GDM1 (cell line): ENCODE data around the gene SARDH.
"Not testable (repeated sequence)": the region's sequence is repeated elsewhere in the genome, so short reads cannot be mapped to it uniquely, and the experiment has no call there.

ENCODE experiments used
- DNase-seq: peaks from one replicate; lab custom pipeline; 2025; lab: John Stamatoyannopoulos, UW

The SARDH gene

DNA sequence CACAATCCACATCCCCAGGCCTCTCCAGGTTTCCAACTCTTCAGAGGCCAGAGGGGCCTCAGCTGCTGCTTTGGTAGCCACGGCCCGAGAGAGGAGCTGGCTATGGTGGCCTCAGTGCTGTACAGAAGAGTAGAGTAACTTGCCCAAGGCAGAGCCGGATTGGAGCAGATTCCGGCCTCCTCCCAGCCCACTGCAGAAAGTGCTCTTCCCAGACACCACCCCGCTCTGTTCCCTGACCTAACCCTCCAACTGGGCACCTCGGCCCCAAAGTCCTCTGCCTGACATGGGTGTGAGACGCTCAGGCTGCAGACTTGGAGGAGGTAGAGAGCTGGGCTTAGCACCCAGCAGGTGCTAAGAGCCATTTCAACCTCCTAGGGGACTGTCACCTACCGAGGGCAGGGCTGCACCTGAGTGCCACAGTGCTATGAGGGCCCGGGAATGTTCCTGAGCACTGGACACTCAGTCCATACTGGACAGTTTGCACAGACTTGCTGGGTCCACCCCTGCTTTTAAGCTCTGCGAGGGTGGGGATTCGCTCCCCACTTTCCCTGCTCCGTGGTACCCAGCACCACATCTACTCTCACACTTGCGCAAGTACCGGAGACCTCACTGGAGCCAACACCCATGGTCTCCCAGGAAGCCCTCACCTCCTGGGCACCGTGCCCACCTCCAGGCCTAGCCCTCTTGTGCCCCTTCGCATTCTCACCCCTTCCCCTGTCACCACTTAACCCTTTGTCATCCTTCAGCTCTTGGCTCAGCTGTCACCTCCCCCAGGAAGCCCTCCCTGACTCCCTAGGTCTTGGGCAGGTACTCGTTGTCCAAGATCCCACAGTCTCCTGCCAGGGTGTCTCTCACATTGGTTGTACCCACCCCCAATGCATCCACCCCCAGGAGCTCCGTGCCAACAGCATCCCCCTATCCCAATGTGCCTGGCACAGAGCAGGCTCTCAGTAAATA lies 52.2 kb downstream of the SARDH start:
- no peak for DNase-seq

DNA sequence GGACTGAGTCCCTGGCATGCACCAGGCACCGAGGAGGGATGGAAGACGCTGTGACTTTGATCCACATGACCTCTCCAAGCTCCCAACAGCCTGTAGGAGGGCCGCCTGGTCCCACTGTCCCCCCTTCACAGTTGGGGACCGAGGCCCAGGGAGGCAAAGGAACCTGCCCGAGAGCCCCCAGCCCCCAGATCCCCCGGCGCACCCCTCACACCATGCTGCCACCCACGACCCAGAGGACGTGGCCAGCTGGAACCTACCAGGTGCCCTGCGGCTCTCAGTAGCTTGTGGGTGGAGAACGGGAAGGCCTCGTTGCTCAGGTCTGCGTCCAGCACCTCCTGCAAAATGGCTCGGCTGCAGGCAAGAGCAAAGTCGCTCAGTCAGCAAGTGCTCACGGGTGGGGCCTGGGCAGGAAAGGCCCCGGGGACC lies 53.2 kb downstream of the SARDH start:
- DNase-seq: no peak

DNA sequence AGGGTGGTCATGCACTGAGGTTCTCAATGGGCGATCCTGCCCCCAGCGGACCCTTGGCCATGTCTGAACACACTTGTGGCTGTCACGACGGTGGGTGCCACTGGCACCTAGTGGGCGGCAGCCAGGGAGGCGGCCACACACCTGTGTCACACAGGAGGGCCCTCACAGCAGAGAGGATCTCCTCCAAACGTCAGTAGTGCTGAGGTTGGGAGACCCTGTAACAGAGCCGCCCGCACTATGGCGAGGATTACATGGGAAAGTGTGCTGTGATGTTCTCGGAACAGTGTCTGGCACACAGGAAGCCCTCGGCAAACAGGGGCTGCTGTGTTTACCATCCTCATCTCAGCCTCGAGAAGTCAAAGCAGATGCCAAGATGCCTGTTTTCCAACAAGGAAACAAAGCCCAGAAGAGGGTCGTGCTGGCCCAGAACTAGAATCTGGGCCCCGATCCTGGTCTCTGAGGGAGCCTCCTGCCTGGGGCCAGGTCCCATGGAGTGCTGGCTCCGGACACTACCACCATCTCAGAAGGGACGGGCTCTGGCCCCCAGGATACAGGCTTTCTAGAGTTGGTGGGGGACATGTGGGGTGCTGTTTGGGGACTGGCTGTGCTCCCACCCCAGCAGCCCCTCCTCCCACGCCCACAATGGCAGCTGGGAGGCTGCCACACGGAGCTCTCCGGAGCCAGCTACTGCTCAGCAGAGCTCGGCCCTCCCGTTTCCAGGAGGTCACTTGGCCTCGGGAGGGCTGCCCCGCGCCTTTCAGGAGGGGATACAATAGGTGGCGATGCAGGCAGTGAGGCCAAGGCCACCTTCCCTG lies 53.8 kb downstream of the SARDH start:
- DNase-seq: no peak

DNA sequence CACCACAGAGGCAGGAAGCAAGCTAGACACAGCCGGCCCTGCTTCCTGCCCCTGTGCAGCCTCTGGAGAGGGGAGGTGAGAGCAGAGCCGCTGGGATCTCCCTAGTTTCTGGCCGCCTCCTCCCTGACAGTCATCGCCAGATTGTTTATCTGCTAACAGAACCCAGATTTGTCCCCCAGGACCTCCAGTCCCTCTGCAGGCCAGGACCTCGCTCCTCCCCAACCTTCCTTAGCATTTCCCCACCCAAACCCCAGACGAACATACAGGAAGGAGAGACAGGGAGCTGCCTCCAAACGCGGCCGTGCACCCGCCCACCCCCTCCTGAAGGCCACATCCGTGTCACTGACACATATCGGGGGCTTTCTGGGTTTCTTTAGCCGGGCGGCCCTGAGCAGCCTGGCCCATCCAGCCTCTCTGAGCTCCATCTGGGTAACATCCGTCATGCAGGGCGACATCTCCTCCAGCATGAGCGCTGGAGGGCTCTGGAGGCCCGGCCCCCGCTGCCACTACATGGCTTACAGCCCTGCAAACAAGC lies 54.5 kb downstream of the SARDH start:
- DNase-seq: no peak

DNA sequence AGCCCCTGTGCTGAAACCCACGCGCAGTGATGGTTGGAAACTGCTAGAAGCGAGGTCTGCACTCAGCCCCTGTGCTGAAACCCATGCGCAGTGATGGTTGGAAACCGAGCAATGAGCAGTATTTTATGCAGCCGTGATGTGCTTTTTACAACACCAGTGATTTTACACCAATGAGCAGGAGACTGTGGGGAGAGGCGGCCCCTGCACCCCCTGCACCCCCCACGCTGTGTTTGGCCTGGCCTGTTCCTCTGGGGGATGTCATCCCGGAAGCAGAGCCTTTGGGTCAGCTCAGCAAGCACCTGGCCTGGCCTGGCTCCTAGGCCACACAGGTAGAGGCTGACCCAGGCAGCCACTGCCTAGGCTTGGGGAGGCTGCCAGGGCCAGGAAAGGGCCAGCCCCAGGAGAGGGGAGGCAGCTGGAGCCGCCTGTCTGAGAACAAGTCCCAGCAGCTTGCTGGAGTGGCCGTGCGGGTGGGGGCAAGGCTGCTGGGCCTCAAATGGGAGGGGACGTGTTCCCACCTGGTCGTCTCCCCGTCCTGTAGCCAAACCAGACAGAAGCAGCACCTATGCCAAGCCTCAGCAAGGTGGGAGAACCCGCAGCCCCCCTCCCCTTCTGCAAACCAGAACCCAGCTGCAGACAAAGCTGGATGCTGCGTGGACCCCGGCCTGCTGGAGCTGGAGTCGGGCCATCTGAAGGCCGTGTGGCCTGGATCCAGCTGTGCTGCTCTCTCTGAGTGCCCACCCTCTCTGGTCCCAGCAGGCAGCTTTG lies 55.1 kb downstream of the SARDH start:
- no peak for DNase-seq

DNA sequence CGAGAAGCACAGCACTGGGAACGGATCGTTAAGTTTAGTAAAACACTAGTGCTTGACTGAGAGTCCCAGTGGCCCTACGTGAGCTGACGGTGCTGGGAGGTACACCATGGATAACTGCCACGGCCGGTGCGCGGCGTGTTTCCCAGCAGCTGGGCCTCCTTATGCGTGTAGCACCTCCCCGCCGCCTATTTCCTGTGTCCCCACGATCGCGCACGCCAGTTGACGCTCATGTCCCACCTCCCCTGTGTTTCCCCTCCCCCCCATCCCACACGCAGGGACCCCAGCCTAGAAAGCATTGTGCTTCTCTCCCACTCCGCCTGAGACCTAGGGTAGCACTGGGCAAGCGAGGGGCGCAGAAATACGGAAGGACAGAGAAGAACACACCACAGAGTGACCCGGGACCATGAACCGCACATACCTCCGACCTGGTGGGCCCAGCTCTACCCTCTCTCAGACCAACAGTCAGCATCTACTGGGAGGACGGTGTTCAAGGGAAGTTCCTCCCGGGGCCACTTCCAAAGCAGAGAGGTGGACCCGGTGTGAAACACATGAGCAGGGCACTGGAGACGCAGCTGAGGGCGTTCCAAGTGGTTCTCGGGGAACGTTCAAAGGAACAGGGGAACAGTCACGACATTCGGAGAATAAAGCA lies 56.4 kb downstream of the SARDH start:
- no peak for DNase-seq

DNA sequence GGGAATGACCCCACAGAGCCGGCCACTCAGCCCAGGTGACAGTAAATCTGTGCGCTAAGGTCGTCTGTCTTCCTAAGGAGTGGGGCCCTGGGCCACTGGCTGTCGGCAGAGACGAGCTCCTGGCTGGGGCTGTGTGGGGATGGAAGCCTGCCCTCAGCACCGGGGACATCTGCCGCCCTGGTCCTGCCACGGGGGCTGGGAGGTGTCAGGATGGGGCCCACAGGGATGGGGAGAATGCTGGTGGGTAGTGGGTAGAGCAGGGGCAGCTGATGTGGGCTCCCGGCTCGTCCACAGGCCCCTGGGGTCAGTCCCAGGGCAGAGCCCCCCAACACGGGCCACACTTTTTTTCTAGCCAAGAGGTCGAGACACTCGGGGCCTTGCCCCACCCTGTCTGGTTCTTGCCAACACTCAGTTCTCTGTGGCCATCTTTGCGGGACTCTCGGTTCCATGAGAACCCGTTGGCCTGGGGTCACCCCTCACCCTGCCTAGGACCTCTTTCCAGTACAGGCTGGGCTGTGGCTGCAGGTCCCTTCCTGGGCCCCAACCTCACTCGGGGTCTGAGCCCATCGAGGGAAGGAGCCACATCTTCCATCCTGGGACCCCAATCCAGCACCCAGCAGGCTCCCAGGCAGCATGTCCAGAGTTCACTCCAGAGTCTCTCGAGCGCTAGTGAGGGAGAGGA lies 57.0 kb downstream of the SARDH start:
- DNase-seq: no peak

DNA sequence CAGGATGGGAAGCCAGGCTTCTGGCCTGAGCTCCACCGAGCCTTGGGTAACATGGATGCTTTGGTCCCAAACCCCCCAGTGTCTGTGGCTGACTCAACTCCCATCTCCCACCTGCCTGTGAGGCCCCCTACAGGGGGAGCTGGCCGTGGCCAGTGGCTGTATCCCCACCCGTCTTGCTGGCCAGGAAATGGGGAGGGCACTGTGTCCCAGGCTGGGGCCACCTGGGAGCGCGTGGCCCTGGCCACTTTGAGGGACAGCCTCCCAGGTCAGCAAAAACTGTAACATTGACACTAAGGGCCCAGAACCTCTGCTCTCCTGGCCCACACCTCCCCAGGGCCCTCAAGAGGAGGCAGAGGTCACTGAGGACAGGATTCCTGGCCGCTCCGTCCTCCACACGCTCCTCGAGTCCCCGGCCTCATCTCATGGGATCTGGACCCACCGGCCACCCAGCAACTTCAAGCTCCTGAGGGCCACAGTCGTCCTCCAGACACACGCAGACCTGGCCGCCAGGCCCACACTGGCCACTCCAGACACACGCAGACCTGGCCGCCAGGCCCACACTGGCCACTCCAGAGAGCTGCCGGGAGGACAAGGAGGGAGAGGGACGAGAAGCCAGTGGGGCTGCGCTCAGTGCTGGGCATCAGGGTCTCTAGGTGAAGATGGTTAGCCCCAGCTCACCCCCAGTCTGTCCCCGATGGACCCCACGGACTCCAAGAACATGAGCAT lies 57.7 kb downstream of the SARDH start:
- no peak for DNase-seq

DNA sequence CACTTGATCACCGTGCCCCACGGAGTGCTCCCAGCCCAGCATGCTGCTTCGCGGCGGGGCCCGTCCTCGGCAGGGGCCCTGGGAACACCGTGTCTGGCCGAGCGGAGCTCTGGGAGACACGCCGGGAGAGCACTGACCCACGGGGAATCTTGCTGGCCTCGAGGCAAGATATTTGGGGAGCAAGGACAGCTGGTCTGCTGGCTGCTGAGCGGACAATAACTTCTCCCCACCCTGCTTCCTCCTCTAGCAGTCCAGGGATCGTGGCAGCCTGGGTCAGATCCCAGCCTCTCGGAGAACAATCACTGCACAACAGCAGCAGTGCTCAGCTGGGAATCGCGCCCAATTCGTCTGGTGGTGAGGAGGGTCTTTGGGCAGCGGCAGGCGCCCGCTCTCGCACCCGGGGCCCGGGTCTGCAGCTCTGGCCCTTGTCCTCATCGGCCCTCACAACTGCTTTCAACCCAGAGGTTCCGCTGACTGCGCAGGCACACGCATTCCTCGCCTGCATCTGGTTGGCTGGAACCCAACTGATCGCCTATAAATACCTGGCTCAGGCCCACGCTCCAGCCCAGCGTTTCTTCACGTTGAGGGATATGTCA lies 58.6 kb downstream of the SARDH start:
- DNase-seq: no peak

DNA sequence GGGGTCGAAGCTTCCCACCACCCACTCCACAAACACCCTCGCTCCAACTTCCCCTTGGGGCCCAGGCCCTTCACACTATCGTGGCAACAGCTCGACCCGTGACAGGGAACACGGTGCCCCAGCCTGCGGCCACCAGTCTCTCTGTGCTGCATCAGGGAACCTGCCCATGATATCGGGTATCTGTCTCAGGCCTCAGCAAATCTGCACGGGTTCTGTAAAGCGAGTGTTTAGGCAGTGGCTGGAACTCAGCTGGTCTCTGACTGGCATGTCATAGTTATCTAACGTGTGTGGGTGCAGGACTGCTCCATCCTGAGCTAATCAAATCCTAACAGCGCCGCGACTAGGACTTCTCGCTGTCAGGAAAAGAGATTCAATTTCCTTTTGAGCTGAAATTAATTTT lies 59.1 kb downstream of the SARDH start:
- DNase-seq: no peak

DNA sequence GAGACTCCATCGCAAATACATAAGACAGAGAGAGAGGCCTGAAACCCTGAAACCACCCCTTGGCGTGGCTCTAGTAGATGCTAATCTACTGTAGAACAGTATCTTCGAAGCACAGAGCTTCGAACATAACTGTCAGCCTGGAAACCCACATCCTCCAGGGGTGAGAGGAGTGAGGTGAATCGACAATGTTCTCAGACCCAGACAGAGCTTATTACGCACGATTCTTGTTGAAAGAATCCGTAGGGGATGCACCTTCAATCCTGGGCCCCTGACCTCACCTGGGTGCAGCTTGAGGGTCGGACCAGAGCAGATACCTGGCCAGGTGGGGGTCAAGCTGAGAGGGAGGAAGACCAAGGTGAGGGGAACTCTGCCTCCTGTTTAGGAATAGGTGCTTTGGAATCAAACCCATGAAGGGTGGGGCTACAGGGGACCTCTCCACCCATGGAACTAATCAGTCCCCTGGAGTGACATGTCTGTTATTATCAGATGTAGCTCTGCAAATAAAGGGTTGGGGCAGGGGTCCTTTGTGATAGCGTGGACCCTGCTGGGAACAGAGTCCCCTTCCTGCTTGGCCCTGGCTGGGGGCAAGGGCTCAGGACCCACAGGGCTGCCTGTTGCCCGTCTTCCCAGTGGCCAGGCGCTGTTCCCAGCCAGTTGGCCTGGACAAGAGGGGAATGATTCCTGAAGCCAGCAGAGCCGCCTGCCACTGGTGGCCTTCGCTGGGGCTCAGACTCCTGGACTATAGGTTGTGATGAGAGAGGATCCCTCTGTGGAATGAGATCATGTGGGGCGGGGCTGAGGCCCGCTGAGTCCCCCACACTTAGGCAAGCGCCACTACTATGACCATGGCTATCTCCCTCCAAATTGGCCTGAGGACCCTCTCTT lies 60.8 kb downstream of the SARDH start:
- DNase-seq: no peak

DNA sequence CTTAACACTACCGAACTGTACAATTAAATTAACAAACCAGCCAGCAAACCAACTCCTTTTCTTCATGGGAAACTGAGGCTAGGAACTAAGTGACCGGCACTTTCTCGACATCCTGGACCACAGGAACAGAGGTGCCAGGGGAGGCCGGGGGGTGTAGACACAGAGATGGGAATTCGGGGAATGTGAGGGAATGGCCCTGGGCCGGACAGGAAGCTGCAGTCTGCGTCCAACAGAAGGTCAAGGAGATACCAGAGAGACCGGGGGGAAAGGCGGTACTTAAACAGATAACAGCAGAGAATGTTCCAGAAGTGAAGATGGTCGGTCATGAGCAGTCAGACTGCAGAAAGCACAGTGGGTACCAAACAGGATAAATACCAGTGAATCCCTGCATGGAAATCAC lies 61.7 kb downstream of the SARDH start:
- DNase-seq: no peak

DNA sequence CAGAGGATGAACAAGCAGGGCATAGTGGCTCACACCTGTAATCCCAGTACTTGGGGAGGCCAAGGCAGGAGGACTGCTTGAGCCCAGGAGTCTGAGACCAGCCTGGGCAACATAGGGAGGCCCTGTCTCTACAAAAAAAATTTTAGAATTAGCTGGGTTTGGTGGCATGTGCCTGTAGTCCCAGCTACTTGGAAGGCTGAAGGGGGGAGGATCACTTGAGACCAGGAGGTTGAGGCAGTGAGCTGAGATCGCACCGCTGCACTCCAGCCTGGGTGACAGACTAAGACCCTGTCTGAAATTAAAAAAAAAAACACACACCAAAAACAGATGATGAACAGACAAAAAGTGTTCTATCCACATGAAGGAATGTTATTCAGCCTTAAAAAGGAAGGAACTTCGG lies 62.4 kb downstream of the SARDH start:
- not testable (repeated sequence) for DNase-seq

DNA sequence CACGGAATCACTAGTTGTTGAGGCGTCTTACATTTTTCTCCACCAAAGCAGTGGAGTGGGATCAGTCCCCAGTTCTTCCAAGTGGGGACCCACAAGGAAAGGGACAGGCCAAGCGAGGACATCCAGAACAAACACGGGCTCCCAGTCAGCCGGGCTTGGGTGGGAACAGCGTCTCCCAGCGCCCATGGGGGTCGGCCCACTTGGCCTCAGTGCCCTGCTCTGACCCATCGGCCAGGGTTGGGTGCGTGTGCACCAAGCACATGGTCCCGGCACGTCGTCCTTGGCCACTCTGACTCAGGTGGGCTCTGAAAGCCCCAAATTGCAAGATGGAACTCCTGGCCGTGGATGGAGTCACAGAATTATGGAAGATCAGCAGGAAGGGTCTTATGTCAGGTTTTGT lies 64.1 kb downstream of the SARDH start:
- no peak for DNase-seq

DNA sequence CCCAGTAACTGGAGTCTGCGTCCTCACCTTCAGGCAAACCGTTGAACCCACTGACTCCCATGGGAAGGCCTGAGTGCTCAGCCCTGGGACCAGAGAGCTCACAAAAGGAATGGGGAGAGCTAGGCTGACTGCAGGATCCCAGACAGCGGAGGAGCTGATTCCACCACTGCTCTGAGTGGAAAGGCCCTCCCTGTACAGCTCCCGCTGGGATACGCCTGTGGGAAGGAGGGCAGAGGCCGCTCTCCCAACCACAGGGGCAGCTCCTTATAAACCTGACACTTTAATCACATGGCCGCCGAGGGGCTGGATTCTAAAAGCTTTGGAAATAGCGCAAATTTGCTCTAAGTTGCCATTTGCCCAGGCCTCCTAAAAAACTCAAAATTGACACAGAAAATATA lies 64.9 kb downstream of the SARDH start:
- DNase-seq: no peak

DNA sequence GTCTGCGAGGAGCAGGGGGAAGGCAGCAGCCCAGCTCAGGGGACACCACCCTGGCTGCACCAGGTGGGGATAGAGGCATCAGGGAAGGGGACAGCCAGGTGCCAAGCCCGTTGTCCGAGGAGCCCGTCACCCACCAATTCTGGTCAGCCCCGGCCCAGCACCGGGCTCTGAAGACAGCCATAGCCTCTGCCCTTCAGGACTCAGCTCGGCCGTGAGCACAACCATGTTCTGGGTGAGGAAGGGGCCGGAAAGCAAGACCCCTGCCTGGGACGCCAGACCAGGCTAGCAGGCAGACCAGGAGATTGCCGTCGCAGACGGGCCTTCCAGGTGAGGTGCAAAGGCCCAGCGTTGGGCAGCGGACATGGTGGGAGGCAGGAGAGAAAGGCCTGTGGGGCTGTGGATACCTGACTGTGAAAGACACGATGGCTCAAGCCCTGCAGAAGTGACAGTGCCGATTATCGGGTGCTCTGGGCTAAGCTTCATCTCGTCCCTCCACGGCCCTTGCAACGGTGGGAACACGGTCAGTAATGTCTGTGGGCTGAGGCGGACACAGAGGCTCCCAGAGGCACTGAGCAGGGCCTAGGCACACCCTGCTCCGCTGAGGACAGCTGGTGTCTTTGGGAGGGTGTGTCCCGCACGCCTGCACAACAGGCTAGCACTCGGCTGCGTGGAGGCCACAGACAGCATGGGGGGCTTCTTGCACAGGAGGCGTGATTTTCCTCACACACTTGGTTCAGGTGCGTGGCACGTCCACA lies 65.5 kb downstream of the SARDH start:
- no peak for DNase-seq

DNA sequence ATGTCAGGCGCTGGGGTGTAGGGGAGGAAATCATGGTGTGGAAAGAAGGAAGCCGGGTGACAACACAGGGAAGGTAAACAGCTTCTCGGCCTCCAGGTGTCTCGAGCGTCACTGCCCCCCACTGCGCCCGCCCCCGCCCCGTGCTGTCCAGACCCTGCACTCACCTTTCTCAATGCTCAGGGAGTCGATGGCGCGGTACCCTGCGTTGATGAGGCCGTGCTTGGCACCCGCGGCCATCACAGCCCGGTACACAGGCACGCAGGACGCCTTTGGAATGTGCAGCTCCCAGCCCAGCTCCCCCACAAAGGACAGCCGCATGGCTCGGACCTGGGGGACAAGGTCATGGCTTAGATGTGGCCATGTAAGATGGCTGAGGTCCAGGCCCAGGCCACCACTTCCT lies 66.8 kb downstream of the SARDH start:
- DNase-seq: no peak

DNA sequence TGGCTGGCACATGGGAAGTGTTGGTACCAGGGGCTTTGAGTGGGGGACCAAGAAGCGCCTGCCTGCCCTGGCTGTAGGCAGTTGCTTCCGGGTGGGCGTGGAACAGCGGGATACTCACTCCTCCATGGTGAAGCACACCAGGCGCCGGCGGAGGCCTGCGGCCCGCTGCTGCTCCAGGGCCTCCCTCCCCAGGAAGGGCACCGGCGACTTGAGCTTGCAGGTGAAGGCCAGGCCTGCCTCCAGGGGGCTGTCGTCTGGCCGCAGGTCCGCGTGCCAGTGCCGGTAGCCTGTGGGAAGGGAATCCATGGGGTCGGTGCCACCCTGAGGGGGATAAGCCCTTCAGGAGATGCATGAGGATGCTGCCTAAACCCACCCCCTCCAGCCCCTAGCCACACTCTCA lies 67.7 kb downstream of the SARDH start:
- DNase-seq: no peak
